Large intestine (tissue), 3 donors: ENCODE measurements around the gene STAM. TPM values are rescaled to one million over a fixed set of nuclear protein-coding genes. Genes with fewer than 3 reads are reported as not detected.

Experiments
- DNase-seq, 2 donors: peaks; one replicate each; pipeline versions ENCODE4 v3.0.0 to v3.0.0-alpha.2; 2013
- H3K27ac ChIP-seq: one replicate; pipeline ENCODE4 v1.5.1; 2013; ENCODE audit warnings: low read length
- H3K27me3 ChIP-seq: 2 replicates; pipeline ENCODE4 v1.6.1; 2013; ENCODE audit warnings: low read length; ENCODE audit not compliant: control insufficient read depth, insufficient read depth
- H3K36me3 ChIP-seq: 2 replicates; pipeline ENCODE4 v1.6.1; 2013; ENCODE audit warnings: low read length; ENCODE audit not compliant: control insufficient read depth, insufficient read depth
- H3K4me1 ChIP-seq: one replicate; pipeline ENCODE4 v1.6.1; 2013; ENCODE audit warnings: low read length; ENCODE audit not compliant: control insufficient read depth, insufficient read depth
- H3K4me3 ChIP-seq: one replicate; pipeline ENCODE4 v1.5.1; 2013; ENCODE audit warnings: low read length
- H3K9me3 ChIP-seq: one replicate; pipeline ENCODE4 v1.6.1; 2013; ENCODE audit warnings: mild to moderate bottlenecking, low read depth, low read length, moderate library complexity; ENCODE audit not compliant: control insufficient read depth
- WGBS: methylation state at CpG from one replicate; pipeline ENCODE4 v1.1.5; 2013; ENCODE audit warnings: low lambda C conversion rate; ENCODE audit not compliant: insufficient coverage; 5-methylcytosine and 5-hydroxymethylcytosine counted together
- polyA plus RNA-seq: library from polyadenylated mRNA; unstranded; fragments of 120-200 nt; gene quantifications from one replicate; pipeline ENCODE4 v1.2.1, GENCODE V29; 2013

Gene STAM
- polyA plus RNA-seq, 1 donor: 18.7 TPM

DNA sequence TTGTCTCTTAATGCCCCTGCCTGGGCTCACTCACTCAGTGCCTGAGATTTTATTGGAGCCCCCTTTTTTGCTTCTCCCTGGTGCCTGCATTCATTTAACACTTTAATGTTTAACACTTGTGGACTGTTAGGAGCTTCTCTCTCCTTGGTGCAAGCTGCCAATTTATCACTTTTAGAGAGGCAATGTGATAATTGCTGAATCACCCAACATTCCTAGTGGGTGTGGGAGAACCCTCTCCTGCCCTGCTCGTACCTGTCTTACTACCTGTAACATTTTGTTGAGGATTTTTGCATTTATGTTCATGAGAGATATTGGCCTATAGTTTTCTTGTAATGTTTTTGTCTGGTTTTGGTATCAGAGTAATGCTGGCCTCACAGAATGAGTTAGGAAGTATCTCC, 13.2 kb downstream of the STAM start:
- Histone ChIP-seq H3K9me3 (no peaks in the 10 kb centered on the region), H3K27me3 (no peaks in the 10 kb centered on the region), H3K36me3 (peaks cover 8% of the 10 kb centered on the region), H3K27ac (no peak overlapping the region), H3K4me3 (no peak overlapping the region), H3K4me1 (no peaks in the 10 kb centered on the region)
- DNase-seq: no peak
- no CpG with 5 or more reads among the region's 1 CpG for WGBS

DNA sequence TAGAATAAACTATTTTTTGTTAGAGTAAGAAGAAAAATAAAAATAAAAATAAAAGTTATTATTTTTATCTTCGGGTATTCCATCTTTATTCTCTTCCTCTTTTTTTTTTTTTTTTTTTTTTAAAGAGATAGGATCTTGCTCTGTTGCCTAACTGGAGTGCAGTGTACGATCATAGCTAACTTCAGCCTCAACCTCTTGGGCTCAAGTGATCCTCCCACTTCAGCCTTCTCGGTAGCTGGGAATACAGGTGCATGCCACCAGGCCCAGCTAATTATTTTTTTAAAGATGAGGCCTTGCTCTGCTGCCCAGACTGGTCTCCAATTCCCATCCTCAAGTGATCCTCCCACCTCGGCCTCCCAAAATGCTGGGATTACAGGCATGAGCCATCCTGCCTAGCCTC, 15.4 kb downstream of the STAM start:
- no peaks in the 10 kb centered on the region for H3K4me1 ChIP-seq
- WGBS: 57% methylated on average over 1 of the region's 4 CpGs

GRCh38 chr10:17660921-17661320, 17.0 kb downstream of the STAM start:
- no peak overlapping the region for H3K27ac ChIP-seq
- peaks cover 9% of the 10 kb centered on the region for H3K36me3 ChIP-seq
- no peak for DNase-seq
- no peaks in the 10 kb centered on the region for H3K27me3 ChIP-seq
- no peak overlapping the region for H3K4me3 ChIP-seq
- H3K9me3 ChIP-seq: no peaks in the 10 kb centered on the region
- no peaks in the 10 kb centered on the region for H3K4me1 ChIP-seq

More for the DNA sequence above, 15.4 kb downstream of the STAM start:
- no peaks in the 10 kb centered on the region for H3K27me3 ChIP-seq
- peaks cover 9% of the 10 kb centered on the region for H3K36me3 ChIP-seq
- no peaks in the 10 kb centered on the region for H3K9me3 ChIP-seq
- no peak overlapping the region for H3K27ac ChIP-seq
- H3K4me3 ChIP-seq: no peak overlapping the region
- no peak for DNase-seq

DNA sequence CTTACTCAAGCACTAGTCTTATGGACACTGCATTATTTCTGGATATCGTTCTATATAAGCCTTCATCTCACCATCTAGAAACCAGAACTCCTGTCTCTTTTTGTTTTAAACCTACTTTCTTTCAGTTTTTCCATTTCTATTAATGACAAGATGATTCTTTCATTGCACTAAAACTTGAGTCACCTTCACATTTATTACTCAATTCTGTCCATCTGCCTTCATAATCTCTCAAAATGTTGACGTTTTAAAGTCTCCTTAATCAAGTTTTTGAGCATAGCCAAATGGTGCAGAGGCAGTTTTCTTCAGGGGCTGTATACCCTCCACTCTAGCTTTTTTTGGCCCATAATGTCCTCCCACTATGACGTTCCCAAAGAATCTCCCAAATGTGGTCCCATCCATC, 17.6 kb downstream of the STAM start:
- no peak for DNase-seq
- no peaks in the 10 kb centered on the region for H3K27me3 ChIP-seq
- peaks cover 2% of the 10 kb centered on the region for H3K4me1 ChIP-seq
- H3K27ac ChIP-seq: no peak overlapping the region
- peaks cover 9% of the 10 kb centered on the region for H3K36me3 ChIP-seq
- H3K4me3 ChIP-seq: no peak overlapping the region
- 93% methylated on average over 2 of the region's 3 CpGs for WGBS
- H3K9me3 ChIP-seq: no peaks in the 10 kb centered on the region

GRCh38 chr10:17662193-17663138, 18.5 kb downstream of the STAM start:
- no peak for DNase-seq
- WGBS: 88% methylated on average over 2 of the region's 2 CpGs

DNA sequence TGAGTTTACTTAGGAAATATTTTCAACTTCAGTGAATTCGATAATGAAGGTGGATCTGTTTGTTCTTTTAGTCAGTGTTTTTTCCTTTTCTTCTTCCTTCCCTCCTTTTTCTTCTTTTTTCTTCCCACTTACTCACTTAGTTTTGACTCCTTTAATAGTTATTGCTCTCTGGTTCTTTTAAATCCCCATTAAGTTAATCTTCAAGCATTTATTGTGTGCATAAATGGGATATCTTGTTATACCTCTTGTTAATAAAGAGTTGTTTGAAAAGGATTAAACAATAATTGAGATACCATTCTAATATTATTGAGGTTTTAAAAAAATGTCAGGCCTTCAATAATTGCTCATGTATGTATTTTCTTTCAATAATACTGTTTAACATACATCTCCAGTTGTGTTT, 19.5 kb downstream of the STAM start:
- no peaks in the 10 kb centered on the region for H3K9me3 ChIP-seq
- H3K4me1 ChIP-seq: peaks cover 9% of the 10 kb centered on the region
- no peak for DNase-seq
- peaks cover 9% of the 10 kb centered on the region for H3K36me3 ChIP-seq
- H3K27ac ChIP-seq: no peak overlapping the region
- no peak overlapping the region for H3K4me3 ChIP-seq
- WGBS: 88% methylated on average over 1 of the region's 1 CpG
- no peaks in the 10 kb centered on the region for H3K27me3 ChIP-seq

More at GRCh38 chr10:17662193-17663138, 18.5 kb downstream of the STAM start:
- H3K4me1 ChIP-seq: peaks cover 3% of the 10 kb centered on the region
- no peak overlapping the region for H3K4me3 ChIP-seq
- H3K9me3 ChIP-seq: no peaks in the 10 kb centered on the region
- H3K27ac ChIP-seq: no peak overlapping the region
- peaks cover 9% of the 10 kb centered on the region for H3K36me3 ChIP-seq
- no peaks in the 10 kb centered on the region for H3K27me3 ChIP-seq

DNA sequence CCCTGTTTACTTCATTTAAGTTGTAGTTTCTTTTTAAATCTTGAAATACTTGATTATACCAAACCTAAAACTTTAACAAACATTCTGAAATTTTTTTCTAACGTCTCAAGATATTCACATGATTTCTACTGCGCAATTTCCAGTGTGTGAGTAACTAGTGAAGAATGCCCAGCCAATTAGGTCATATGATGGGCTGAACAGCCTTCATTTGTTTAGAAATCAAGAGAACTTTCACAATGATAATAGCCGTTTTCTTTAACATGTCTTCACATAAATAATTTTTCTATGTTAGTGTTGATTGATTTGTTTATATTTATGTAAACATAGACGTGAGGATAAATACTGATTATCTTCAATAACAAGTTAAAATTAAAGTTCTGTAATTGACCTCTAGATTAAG, 21.8 kb downstream of the STAM start:
- no peaks in the 10 kb centered on the region for H3K27me3 ChIP-seq

GRCh38 chr10:17668435-17669184, 24.7 kb downstream of the STAM start:
- Histone ChIP-seq H3K27ac (peak overlapping the region; percentile 33), H3K27me3 (no peaks in the 10 kb centered on the region), H3K36me3 (no peaks in the 10 kb centered on the region), H3K4me1 (peaks cover 9% of the 10 kb centered on the region), H3K9me3 (no peaks in the 10 kb centered on the region), H3K4me3 (no peak overlapping the region)
- DNase-seq: peak; percentile 31 to 56
- 64% methylated on average over 2 of the region's 6 CpGs for WGBS

More for the DNA sequence above, 21.8 kb downstream of the STAM start:
- H3K4me1 ChIP-seq: peaks cover 9% of the 10 kb centered on the region
- peak overlapping the region; percentile 68 for H3K27ac ChIP-seq
- WGBS: 61% methylated on average over 4 of the region's 4 CpGs
- H3K4me3 ChIP-seq: no peak overlapping the region
- H3K36me3 ChIP-seq: peaks cover 9% of the 10 kb centered on the region
- no peaks in the 10 kb centered on the region for H3K9me3 ChIP-seq
- peak; percentile 54 to 62 for DNase-seq

- no peak overlapping the region for H3K4me3 ChIP-seq
- H3K27ac ChIP-seq: no peak overlapping the region
- no peaks in the 10 kb centered on the region for H3K27me3 ChIP-seq
- no peaks in the 10 kb centered on the region for H3K9me3 ChIP-seq
- H3K4me1 ChIP-seq: peaks cover 9% of the 10 kb centered on the region
- no peaks in the 10 kb centered on the region for H3K36me3 ChIP-seq
- DNase-seq: no peak
- WGBS: 89% methylated on average over 3 of the region's 11 CpGs
Measured at GRCh38 chr10:17669185-17669872, 25.4 kb downstream of the STAM start.

DNA sequence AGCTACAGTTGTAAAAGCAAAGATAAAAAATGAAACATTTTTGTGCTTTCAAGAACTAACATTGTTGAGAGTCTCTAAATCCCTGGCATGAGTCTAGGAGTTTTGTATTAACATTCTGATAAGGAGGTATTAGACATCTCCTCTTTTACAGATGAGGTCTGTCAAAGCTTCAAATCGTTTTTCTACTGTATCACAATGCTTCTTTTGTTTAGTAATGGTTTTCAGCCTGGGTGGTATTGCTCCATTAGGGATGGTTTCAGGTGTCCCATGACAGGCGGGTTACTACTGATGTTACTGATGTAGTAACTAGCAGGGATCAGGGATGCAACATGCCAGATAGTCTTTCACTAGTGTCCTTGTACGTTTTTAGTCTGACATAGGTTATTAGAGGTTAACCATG, 27.4 kb downstream of the STAM start:
- 83% methylated on average over 1 of the region's 3 CpGs for WGBS
- Histone ChIP-seq H3K36me3 (no peaks in the 10 kb centered on the region), H3K4me1 (peaks cover 9% of the 10 kb centered on the region), H3K4me3 (no peak overlapping the region), H3K27me3 (no peaks in the 10 kb centered on the region), H3K27ac (no peak overlapping the region), H3K9me3 (no peaks in the 10 kb centered on the region)
- DNase-seq: no peak
